Measurements from ENCODE around the gene ADM. TPM values are rescaled to one million over a fixed set of nuclear protein-coding genes. Genes with fewer than 3 reads are reported as not detected.

ADM gene
- total RNA-seq, 2 donors from 2014 or later: 0.57 to 33.6 TPM

DNA sequence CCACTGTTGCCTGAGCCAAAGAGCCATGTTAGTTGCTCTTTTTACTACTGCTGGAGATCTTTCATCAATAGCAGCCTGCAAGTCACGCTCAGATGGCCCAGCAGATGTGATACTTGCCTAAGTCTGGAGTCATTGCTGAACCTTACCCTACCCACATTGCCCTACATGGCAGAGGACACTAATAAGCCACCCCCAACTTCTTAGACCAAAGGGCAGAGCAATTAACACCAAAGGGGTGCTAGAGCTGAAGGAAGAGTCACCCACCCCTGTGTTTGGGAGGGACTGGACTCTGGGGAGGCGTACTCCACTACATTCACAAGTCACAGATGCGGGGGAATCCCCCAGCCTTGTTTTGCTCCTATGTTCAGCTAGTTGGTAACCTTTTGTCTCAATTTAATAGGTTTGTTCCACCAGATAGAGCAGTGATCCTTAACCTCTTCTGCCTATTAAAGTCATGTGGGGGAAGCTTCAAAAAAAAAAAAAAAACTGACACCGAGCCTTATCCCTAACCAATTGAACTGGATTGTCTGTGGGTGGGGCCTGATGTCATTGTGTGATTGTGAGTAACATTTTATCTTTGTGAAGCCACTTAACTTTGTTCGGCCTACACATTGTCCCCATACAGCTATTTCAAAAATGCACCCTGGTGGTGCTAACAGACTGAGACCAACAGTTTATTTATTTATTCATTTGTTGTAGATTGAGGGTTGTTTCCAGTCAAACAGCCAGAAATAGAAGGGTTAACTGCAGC lies 13.1 kb downstream of the ADM start:
- peak; percentile 9 to 27 for ATAC-seq

DNA sequence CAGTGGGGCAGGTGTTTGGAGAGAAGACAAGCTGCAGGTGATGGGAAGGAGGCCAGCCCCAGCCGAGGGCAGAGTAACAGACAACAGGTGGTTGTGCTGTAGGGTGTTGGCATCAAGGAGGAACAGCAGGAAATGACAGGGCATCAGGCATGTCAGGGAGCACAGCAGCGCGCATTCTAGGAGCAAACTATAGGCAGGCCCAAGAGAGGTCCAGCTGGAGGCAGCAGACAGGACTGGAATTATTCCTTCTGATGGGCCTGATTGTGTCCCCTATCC lies 13.6 kb downstream of the ADM start:
- ATAC-seq (no peak), DNase-seq (ENCODE audit: low spot score in 2 of 2) (no peak)
- Mint-ChIP-seq H3K9me3 (no peaks in the 10 kb centered on the region), H3K36me3 (no peaks in the 10 kb centered on the region), H3K27ac (no peak overlapping the region)

More for the DNA sequence above, 13.1 kb downstream of the ADM start:
- H3K36me3 Mint-ChIP-seq: no peaks in the 10 kb centered on the region
- DNase-seq (ENCODE audit: low spot score in 2 of 2): no peak
- no peaks in the 10 kb centered on the region for H3K9me3 Mint-ChIP-seq
- H3K27ac Mint-ChIP-seq: no peak overlapping the region

DNA sequence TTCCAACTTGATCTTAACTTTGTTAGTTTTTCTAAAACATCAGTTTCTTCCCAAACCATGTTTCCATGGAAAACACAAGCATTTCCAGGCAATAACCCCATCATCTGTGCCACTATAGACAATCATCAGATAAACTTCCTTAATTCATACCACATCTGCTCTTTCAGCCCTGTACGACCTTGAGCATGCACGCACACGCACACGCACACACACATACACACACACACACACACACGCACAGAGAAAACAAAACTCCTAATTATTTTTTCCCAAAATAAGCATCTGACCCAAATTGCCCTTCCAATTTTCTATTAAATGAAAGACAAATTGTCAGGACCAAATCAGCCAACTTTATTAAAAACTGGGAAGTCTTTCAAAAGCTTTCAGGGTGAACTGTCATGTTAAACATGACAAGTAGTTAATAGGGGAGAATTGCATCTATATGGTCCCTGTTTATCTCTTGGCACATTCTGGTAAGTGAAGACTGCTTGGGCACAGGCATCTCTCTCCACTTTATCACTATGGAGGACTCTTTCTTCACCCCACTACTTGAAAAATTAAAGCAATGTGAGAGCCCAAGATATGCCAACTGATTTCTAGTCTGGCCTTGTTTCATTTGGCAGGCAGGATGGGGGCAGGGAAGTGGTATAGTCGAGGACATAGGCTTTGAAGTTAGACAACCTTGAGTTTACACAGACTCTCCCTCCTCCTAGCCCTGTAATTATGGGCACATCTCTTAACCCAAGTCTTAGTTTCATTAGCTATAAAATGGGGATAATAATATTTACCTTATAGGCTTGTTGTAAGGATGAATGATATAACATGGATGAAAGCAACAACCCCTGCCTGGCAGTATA lies 15.1 kb downstream of the ADM start:
- Mint-ChIP-seq H3K27ac (no peak overlapping the region), H3K36me3 (no peaks in the 10 kb centered on the region)
- no peak for ATAC-seq

DNA sequence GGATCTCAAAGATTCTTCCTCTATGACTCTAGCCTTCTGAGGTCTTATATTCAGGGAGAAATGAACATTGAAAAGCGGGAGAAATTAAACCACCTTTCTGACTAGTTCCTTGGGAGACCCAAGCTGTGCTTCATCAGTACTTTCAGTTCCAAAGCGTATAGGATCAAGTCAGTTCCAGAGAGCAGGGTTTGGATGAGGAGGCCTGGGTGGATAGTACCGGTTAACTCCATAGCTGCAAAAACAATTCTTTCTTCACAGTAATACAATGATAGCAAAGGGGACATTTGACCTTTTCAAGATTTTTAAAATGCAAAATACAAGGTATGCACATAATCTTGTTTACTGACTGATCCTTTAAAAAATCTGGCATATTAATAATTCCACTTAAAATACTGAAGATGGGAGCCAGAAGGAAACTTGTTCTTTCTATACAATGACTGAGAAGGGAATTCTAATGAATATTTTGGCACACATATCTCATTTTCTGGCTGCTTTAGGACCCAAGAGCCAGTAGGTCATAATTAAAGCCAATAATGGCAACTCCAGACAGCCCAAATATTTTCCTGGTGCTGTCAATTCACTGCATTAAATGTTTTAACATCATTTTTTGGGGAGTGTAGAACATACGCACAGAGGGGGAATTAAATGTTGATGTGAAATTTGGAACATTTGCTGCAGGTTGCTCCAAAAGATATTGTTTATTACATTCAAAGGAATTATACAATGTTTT lies 16.0 kb downstream of the ADM start:
- H3K27ac Mint-ChIP-seq: no peak overlapping the region
- no peaks in the 10 kb centered on the region for H3K9me3 Mint-ChIP-seq
- DNase-seq (ENCODE audit: low spot score in 2 of 2) (no peak), ATAC-seq (no peak)
- H3K36me3 Mint-ChIP-seq: no peaks in the 10 kb centered on the region

More for the DNA sequence above, 15.1 kb downstream of the ADM start:
- no peak for DNase-seq (ENCODE audit: low spot score in 2 of 2)
- no peaks in the 10 kb centered on the region for H3K9me3 Mint-ChIP-seq

DNA sequence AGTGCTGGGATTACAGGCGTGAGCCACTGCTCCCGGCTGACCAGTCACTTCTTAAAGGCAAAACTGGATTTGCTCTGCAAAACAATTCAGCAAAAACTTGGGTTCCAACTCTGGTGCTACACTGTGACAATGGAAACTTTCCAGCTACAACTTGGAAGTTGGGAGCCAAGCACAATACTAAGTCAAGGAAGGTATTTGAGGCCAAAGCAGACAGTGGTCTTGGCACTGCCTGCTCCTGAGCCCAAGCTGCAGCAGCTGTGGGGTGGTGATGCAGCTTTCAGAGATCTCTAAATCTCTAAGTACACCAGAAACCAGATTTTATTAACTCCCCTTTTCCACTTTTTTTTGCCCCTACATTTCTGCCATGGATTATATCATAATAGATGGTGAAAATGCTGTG lies 17.5 kb downstream of the ADM start:
- DNase-seq (ENCODE audit: low spot score in 2 of 2): no peak
- Mint-ChIP-seq H3K9me3 (no peaks in the 10 kb centered on the region), H3K36me3 (no peaks in the 10 kb centered on the region), H3K27ac (peak overlapping the region; percentile 86 to 92)
- ATAC-seq: peak; percentile 1 to 25

DNA sequence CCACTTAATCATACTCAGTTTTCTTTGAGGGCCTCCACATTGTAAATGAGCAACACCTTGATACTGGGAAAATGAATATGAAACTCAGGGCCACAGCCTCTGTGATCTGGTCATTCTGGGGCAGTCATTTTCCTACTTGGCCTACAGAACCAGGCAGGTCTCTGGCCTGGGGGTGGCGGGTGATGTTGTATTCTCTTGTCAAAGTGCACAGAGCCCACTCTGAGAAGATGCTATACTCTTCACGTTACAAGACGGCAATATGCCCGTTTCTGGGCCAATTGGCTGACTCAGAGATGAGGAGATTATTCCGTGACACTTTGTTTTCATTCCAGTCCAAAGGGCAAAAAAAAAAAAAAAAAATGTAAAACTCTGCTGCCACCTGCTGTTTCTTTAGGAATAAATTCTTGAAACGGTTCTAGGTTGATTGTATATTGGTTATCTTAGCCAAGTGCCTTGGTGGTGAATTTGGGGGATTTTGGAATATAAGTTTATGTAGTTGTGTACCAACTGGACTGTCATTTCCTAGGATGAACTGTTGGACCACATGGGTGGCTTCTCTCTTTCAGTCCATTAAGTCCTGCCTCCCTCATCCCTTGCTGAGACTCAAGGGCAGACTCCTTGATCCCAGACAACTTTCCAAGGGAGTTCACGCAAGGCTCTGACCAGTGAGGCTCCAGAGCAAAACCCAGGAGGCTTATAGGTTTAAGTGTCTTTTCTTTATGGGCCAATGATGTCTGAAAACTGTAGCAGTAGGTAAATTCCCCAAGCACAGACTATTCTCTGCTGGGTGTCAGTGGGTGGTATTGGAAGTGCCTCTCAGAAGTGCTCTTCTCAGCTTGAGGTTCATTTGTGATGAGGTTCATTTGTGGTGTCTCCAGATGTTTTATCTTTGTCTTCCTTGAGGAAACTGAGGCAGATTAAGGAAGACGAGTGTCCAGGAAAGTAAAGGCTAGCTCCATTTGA lies 18.2 kb downstream of the ADM start:
- DNase-seq (ENCODE audit: low spot score in 2 of 2): peak; percentile 53 to 60
- Mint-ChIP-seq H3K27ac (peak overlapping the region; percentile 86 to 92), H3K36me3 (no peaks in the 10 kb centered on the region), H3K9me3 (no peaks in the 10 kb centered on the region)
- ATAC-seq: peak; percentile 88 to 90

DNA sequence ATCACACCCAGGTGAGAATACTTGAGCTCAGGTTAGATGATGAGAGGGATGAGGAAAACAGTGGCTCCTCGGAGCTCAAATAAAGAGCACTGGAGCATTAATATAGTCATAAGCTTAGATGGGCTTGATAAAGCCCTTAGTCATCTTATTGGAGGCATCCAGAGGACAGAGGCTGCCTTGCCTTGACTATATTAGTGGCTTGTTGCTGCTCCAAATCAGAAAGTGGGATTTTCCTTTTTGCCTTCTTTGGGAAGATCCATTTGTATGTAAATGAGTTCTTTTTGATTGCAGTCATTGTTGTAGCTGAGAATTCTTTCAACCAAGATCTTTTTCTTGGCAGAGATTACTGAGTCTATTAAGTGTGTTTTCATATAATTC lies 18.9 kb downstream of the ADM start:
- DNase-seq (ENCODE audit: low spot score in 2 of 2) (no peak), ATAC-seq (no peak)
- Mint-ChIP-seq H3K27ac (no peak overlapping the region), H3K9me3 (no peaks in the 10 kb centered on the region), H3K36me3 (no peaks in the 10 kb centered on the region)

DNA sequence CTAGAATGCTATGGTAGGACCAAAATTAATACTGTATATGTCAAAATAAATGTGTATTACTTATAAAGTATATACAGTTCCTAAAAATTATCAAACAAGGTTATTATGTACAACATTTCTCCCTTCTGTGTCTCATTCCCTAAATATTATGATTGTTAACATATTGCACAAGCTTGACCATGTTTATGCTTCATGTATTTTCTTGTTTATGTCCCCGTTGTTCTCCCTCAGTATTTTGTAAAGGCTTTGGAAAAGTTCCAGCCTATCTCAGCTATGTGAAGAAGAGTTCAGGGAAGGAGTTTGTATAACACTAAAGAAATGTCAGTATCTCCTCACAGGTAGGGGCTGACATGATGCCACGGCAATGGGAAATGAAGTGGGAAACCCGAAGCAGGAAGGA lies 19.6 kb downstream of the ADM start:
- ATAC-seq: no peak
- H3K9me3 Mint-ChIP-seq: no peaks in the 10 kb centered on the region
- H3K36me3 Mint-ChIP-seq: no peaks in the 10 kb centered on the region
- no peak for DNase-seq (ENCODE audit: low spot score in 2 of 2)
- no peak overlapping the region for H3K27ac Mint-ChIP-seq

DNA sequence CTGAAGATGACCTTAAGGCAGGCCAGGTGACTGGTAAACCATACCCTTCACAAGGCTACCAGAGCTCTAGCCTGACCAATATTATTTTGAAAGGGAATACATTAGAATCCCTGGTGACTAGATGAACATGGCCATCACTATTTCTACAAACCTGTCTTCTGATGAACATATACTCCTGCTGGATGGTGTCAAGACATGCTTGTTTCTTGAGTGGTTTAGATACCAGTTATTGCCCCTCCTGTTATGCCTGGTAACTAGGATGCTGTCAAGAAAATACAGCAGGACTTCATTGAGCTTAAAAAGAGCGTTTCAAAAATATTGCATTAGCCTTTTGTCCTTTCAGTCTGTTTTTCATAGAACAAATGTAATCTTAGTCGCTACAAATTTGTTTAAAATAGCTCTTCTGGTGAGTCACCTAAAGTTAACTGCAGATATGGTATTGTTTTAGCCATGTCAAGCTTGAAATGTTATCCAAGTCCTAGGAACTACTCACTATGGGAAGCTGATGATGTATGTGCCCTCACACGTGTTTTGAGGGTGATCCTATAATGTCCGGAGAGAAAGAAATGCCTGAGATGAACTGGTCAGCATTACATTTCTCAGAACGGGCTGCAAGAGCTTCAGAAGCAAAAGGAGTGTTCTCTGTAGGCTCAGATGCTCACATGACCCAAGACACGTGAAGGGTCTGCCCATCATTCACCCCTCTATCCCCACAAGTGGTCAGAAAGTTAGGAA lies 20.6 kb downstream of the ADM start:
- Mint-ChIP-seq H3K9me3 (no peaks in the 10 kb centered on the region), H3K36me3 (no peaks in the 10 kb centered on the region), H3K27ac (no peak overlapping the region)
- ATAC-seq: no peak
- no peak for DNase-seq (ENCODE audit: low spot score in 2 of 2)

DNA sequence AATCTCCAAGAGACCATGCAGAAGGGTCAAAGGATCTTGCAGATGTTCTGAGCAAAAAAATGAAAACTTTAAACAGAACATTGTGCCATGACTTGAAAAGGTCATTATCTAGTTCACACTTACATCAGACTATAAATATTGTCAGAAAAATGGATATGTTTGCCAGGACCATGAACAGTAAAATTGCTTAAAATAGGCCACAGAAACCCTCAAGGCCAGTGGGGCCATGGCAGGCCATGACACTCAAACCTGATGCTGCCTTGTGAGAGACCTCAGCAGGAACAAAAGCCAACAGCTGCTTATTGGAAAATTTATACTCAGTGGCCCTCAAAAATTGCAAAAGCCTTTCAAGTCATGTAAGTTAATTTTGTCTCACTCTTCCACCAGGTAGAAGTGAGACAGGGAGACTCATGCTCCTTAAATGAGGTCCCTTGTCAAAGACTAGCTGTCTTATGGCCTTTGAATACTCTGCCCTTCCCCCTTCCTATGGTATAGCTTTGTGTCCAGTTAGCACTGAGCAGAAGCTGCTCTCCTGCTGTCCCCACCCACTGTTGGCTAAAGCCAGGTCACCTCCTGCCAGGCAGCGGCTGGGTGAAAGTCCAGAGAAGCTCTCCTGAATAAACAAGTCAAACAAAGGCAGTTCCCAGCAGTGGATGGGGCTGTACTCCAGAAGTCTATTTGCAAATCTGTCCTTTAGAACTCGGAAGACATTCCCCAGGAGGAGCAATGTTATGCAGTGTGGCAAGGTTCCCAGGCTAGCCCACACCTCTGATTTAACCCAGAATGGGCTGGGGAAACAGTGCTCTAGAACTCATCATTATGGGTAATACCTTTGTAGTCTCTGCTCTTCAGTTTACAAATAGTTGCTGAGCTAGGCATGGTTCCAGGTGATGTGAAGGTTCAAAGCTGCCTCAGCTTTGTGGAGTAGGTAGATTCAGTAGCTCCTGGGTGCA lies 21.4 kb downstream of the ADM start:
- ATAC-seq (no peak), DNase-seq (ENCODE audit: low spot score in 2 of 2) (no peak)

DNA sequence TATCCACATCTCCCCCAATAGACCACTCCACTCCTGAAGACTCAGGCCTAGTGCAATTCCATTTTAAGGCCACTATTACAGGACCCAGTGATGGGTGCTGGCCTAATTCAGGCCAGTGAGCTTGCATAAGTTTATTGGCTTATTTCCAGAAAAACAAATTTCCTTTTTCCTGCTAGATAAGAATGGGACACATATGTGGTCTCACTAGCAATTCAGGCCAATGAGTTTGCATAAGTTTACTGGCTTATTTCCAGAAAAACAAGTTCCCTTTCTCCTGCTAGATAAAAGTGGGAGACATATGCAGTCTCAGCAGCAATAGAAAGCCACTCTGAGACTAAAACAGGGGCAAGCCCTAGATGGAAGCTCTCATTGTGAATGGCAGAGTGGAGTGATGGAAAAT lies 22.4 kb downstream of the ADM start:
- ATAC-seq (no peak), DNase-seq (ENCODE audit: low spot score in 2 of 2) (no peak)
- H3K36me3 Mint-ChIP-seq: peaks cover 0 to 10% of the 10 kb centered on the region in 2 donors
- H3K27ac Mint-ChIP-seq: no peak overlapping the region
- H3K9me3 Mint-ChIP-seq: peaks cover 0 to 8% of the 10 kb centered on the region in 2 donors

More for the DNA sequence above, 21.4 kb downstream of the ADM start:
- Mint-ChIP-seq H3K9me3 (no peaks in the 10 kb centered on the region), H3K36me3 (peaks cover 0 to under 1% of the 10 kb centered on the region in 2 donors), H3K27ac (no peak overlapping the region)

DNA sequence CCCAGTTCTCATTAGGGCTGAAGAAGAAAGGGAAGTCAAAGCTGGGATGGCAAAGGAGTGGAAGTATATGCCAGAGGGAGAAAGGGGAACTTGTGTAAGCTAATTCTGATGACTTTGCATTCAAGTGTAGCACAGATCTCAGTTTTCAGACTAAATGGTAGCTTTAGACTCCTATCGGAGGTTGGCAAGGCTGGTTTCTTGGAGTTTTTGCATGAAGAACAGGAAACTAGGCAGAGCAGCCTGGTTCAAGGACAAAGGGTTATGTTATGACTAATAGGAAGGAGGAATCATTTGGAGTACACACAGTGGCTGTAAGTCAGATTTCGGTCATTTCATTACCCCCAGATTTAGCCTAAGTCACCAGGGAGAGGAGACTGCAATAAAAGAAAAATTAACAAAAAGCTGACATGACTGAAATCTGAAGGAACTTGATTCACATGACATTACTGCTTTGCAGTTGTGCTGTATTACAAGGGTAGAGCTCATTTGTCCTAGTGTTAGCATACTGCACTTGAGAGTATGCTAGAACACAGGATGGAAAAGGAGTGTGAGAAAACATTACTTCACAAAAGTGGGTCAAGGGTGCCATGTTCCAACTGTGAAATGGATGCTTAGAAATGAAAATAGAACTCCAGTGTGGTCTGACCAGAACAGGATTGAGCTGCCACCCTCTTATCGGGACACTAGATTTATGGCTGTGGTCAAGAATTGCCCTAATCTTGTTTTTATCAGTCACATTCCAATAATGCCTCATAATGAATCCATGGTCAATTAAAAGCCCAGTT lies 23.6 kb downstream of the ADM start:
- Mint-ChIP-seq H3K36me3 (peaks cover 0 to 20% of the 10 kb centered on the region in 2 donors), H3K9me3 (peaks cover 0 to 8% of the 10 kb centered on the region in 2 donors), H3K27ac (no peak overlapping the region)
- ATAC-seq (peak; percentile 48 to 50), DNase-seq (ENCODE audit: low spot score in 2 of 2) (no peak)

DNA sequence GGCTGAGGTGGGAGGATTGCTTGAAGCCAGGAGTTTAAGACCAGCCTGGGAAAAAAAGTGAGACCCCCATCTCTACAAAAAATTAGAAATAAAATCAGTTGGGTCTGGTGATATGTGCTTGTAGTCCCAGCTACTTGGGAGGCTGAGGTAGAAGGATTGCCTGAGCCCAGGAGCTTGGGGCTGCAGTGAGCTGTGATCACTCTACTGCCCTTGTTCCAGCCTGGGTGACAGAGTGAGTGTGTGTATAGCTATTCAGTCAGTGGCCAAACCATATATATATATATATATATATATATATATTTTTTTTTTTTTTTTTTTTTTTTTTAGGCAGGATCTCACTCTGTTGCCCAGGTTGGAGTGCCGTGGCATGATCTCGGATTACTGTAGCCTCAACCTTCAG lies 24.5 kb downstream of the ADM start:
- DNase-seq (ENCODE audit: low spot score in 2 of 2) (no peak), ATAC-seq (no peak)
- H3K9me3 Mint-ChIP-seq: peaks cover 0 to 8% of the 10 kb centered on the region in 2 donors
- no peak overlapping the region for H3K27ac Mint-ChIP-seq
- peaks cover 0 to 20% of the 10 kb centered on the region in 2 donors for H3K36me3 Mint-ChIP-seq

DNA sequence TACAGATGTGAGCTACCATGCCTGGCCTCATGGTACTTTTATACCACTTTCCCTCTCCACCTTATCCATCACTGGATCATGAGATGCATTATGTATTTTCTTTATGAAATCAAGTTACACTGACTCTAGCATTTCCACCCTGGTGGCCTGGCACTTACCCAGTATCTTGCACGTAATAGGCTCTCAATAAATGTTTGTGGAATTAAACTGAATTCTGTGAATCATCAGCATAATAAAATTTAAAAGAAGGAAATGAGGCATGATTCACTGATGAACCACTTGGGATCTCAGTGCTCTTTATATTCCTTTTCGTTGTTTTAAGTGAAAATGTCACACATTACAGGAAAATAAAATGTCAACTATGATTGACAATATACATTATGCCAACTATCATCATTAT lies 25.1 kb downstream of the ADM start:
- DNase-seq (ENCODE audit: low spot score in 2 of 2) (no peak), ATAC-seq (no peak)
- Mint-ChIP-seq H3K9me3 (peaks cover 0 to 8% of the 10 kb centered on the region in 2 donors), H3K27ac (no peak overlapping the region), H3K36me3 (peaks cover 0 to 20% of the 10 kb centered on the region in 2 donors)
